ENCODE measurements around the gene SCGB3A2.

DNA sequence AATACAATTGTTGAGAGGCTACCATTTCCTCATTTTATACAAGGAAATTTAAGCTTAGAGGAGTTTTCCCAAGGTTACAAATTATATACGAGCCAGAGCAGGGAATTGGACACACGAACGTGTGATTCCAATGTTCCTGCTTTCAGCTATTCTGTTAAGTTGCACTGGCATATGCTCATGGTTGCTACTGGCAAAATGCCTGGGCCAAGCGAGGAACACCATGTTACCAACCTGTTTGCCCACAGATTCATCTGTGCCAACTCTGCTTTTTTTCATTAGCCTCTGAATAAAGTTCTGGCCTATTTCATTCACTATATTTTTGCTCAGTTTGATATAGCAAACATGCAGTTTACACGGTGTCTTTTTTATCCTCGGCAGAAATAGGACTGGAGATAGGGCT is 32.9 kb downstream of the SCGB3A2 start:
- TF ChIP-seq, protein P1, sequence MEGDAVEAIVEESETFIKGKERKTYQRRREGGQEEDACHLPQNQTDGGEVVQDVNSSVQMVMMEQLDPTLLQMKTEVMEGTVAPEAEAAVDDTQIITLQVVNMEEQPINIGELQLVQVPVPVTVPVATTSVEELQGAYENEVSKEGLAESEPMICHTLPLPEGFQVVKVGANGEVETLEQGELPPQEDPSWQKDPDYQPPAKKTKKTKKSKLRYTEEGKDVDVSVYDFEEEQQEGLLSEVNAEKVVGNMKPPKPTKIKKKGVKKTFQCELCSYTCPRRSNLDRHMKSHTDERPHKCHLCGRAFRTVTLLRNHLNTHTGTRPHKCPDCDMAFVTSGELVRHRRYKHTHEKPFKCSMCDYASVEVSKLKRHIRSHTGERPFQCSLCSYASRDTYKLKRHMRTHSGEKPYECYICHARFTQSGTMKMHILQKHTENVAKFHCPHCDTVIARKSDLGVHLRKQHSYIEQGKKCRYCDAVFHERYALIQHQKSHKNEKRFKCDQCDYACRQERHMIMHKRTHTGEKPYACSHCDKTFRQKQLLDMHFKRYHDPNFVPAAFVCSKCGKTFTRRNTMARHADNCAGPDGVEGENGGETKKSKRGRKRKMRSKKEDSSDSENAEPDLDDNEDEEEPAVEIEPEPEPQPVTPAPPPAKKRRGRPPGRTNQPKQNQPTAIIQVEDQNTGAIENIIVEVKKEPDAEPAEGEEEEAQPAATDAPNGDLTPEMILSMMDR (IDR thresholded peaks at IDR 0.05; ENCODE audit: poor library complexity): no peak
- TF ChIP-seq EZH2 (IDR thresholded peaks at IDR 0.05; ENCODE audit: borderline replicate concordance): no peak

All from hepatocyte (in vitro differentiated cells).